Neural cell (in vitro differentiated cells): Measurements from ENCODE around the gene ASTN1.

ENCODE experiments used
- EP300 ChIP-seq: fragments of 450-650 bp; conservative IDR thresholded peaks from 2 replicates; pipeline ENCODE4 v1.6.1; 2014; ENCODE audit warnings: antibody characterized with exemption, mild to moderate bottlenecking, moderate library complexity; ENCODE audit not compliant: poor library complexity, severe bottlenecking
- EZH2 ChIP-seq: fragments of 200-600, 300-800 bp; shearing (Covaris generic), sonication (generic); IDR thresholded peaks from 2 replicates; pipeline ENCODE4 v1.6.1; 2014; ENCODE audit warnings: antibody characterized with exemption, low read length, borderline replicate concordance, mild to moderate bottlenecking; ENCODE audit not compliant: insufficient read depth, poor library complexity, severe bottlenecking
- RAD21 ChIP-seq: fragments of 450-650 bp; conservative IDR thresholded peaks from 2 replicates; pipeline ENCODE4 v1.6.1; 2014; ENCODE audit warnings: antibody characterized with exemption, mild to moderate bottlenecking, moderate library complexity
- SMC3 ChIP-seq: fragments of 450-650 bp; conservative IDR thresholded peaks from 2 replicates; pipeline ENCODE4 v1.6.1; 2014; ENCODE audit warnings: antibody characterized with exemption, mild to moderate bottlenecking, moderate library complexity; ENCODE audit not compliant: poor library complexity
- TAF1 ChIP-seq: IDR thresholded peaks from 2 replicates; pipeline ENCODE4 v1.6.1; 2012; ENCODE audit warnings: low read depth
- TF ChIP-seq, protein P1 (sequence below): fragments of 450-650 bp; IDR thresholded peaks from 2 replicates; pipeline ENCODE4 v1.5.1; 2014; ENCODE audit warnings: antibody characterized with exemption, mild to moderate bottlenecking, moderate library complexity; ENCODE audit not compliant: poor library complexity, severe bottlenecking
- TF ChIP-seq, protein P2 (sequence below): IDR thresholded peaks from 2 replicates; pipeline ENCODE4 v1.6.1; 2012; ENCODE audit warnings: borderline replicate concordance

DNA sequence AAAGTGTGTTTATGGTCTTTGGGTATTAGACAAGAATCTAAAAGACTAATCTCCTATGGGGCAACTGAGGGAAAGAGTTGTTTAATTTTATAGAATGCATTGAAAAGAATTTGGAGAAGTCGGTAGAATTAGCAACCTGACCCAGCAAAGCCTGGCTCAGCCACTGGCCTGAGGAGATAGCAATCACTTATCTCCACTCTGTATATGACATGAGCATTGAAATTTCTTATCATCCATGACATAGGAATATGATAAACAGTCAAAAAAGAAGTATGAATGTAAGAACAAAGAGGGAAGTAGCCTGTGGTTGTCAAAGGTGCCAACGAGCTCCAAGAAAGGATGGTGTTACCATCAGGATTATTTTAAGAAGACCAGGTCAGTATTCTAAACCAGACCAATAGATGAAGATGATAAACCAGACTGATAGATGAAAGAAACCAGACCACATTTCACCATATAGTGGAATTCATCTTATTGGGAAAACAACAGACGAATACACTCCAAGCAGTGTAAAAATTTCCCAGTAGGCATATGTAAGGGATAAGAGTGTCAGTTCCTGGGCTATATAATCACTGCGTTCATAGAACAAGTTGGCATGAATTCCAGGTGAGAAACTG is 35.7 kb downstream of the ASTN1 start:
- TF ChIP-seq, protein P1, sequence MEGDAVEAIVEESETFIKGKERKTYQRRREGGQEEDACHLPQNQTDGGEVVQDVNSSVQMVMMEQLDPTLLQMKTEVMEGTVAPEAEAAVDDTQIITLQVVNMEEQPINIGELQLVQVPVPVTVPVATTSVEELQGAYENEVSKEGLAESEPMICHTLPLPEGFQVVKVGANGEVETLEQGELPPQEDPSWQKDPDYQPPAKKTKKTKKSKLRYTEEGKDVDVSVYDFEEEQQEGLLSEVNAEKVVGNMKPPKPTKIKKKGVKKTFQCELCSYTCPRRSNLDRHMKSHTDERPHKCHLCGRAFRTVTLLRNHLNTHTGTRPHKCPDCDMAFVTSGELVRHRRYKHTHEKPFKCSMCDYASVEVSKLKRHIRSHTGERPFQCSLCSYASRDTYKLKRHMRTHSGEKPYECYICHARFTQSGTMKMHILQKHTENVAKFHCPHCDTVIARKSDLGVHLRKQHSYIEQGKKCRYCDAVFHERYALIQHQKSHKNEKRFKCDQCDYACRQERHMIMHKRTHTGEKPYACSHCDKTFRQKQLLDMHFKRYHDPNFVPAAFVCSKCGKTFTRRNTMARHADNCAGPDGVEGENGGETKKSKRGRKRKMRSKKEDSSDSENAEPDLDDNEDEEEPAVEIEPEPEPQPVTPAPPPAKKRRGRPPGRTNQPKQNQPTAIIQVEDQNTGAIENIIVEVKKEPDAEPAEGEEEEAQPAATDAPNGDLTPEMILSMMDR, result no peak
- TF ChIP-seq EZH2 (no peak), TAF1 (no peak), SMC3 (no peak), EP300 (no peak), RAD21 (no peak)
- TF ChIP-seq, protein P2, sequence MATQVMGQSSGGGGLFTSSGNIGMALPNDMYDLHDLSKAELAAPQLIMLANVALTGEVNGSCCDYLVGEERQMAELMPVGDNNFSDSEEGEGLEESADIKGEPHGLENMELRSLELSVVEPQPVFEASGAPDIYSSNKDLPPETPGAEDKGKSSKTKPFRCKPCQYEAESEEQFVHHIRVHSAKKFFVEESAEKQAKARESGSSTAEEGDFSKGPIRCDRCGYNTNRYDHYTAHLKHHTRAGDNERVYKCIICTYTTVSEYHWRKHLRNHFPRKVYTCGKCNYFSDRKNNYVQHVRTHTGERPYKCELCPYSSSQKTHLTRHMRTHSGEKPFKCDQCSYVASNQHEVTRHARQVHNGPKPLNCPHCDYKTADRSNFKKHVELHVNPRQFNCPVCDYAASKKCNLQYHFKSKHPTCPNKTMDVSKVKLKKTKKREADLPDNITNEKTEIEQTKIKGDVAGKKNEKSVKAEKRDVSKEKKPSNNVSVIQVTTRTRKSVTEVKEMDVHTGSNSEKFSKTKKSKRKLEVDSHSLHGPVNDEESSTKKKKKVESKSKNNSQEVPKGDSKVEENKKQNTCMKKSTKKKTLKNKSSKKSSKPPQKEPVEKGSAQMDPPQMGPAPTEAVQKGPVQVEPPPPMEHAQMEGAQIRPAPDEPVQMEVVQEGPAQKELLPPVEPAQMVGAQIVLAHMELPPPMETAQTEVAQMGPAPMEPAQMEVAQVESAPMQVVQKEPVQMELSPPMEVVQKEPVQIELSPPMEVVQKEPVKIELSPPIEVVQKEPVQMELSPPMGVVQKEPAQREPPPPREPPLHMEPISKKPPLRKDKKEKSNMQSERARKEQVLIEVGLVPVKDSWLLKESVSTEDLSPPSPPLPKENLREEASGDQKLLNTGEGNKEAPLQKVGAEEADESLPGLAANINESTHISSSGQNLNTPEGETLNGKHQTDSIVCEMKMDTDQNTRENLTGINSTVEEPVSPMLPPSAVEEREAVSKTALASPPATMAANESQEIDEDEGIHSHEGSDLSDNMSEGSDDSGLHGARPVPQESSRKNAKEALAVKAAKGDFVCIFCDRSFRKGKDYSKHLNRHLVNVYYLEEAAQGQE, result no peak
